ENCODE measurements around the gene DNAJC6.

DNA sequence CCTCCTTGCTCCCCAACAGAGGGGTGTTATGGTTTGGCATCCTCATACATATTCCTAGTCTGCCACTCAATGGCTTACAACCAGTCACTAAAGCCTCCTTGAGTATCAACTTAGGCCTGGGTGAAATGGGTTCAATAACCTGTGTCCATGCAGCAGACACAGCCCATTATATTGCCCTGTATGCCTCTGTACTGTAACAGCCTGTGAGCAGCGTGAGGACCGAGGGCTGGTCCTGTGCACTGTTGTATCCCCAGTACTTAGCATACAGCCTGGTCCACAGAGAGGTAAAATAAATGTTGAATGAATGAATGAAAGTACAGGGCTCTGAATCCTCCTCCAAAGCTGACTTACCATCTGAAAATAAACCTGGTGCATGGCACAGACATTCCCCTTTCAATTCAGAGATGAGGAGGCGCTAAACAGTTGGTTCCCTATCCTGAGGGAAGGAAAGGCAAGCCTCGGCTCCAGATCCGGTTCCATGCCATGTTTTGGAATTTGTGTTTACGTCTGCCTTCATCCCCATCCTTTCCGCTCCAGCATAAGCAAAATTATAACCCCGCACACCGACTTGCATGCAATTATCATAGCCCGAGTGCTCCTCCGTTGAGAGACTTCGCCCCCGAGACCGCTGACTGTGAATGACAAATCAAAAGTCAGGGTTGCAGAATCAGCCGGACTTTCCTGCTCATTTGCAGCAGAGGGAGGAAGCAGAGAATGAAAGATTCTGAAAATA, 45.0 kb upstream of the DNAJC6 start:
- TF ChIP-seq CTCF (IDR thresholded peaks at IDR 0.05; ENCODE audit: insufficient read depth, low read length, poor library complexity, severe bottlenecking) (no peak), EZH2phosphoT487 (conservative IDR thresholded peaks at IDR 0.05; ENCODE audit: low read length) (no peak)
